Measurements from ENCODE around the gene GIPC2. TPM values are rescaled to one million over a fixed set of nuclear protein-coding genes. Genes with fewer than 3 reads are reported as not detected.
A peak's percentile ranks its signal among the peaks of the same experiment; 100 is the strongest.
"Not testable (repeated sequence)": the region's sequence is repeated elsewhere in the genome, so short reads cannot be mapped to it uniquely, and the experiment has no call there.

The GIPC2 gene
- total RNA-seq, 8 experiments from 2014 or later: 0.09 to 0.78 (median 0.43) TPM; not detected in 1

DNA sequence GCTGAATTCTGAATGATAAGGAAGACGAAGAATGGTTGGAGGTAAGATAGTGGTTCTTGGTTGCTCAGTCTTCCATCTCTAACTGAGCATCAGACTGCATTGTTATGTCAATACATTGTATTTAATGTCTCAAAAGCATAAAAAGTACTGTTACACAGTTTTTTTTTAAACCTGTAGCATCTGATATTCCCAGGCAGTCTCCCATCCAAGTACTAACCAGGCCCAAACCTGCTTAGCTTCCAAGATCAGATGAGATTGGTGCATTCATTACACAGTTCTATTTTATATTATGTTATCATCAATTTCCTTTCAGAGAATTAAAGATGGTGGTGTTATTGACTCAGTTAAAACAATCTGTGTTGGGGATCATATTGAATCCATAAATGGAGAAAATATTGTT lies 48.9 kb downstream of the GIPC2 start:
- in situ Hi-C loops (cut with MboI; ENCODE audit: low pct_unique_long_range_greater_than_20kb in 2 of 9, low sequenced_read_pairs in 9 of 9, unreplicated experiment in 9 of 9): no loop called here
- no peak for ATAC-seq (replicated peaks in 6 of 8)
- H3K4me1 ChIP-seq (replicated peaks in 1 of 2): no peaks in the 10 kb centered on the region
- WGBS, 10 experiments: 20 to 100% (median 71%) methylated on average over 1 of the region's 1 CpG; no CpG with 5 or more reads in 3 of the 10 experiments
- H3K27ac ChIP-seq: no peak overlapping the region
- no peak overlapping the region for H3K4me3 ChIP-seq

GRCh38 chr1:78095593-78095992 lies 49.8 kb downstream of the GIPC2 start:
- WGBS, 10 experiments: 0 to 100% (median 68%) methylated on average over 1 to 2 of the region's 2 CpGs; no CpG with 5 or more reads in 2 of the 10 experiments
- in situ Hi-C loops (cut with MboI; ENCODE audit: low pct_unique_long_range_greater_than_20kb in 2 of 9, low sequenced_read_pairs in 9 of 9, unreplicated experiment in 9 of 9): no loop called here
- peak in 3 of 8 experiments; percentile 21 to 62 (median 52) for ATAC-seq (replicated peaks in 6 of 8)
- no peak overlapping the region for H3K27ac ChIP-seq
- no peak overlapping the region for H3K4me3 ChIP-seq
- H3K4me1 ChIP-seq (replicated peaks in 1 of 2): no peaks in the 10 kb centered on the region

- in situ Hi-C loops (cut with MboI; ENCODE audit: low pct_unique_long_range_greater_than_20kb in 2 of 9, low sequenced_read_pairs in 9 of 9, unreplicated experiment in 9 of 9): no loop called here
- Histone ChIP-seq H3K4me1 (replicated peaks in 1 of 2) (no peaks in the 10 kb centered on the region), H3K4me3 (no peak overlapping the region), H3K27ac (no peak overlapping the region)
- ATAC-seq (replicated peaks in 6 of 8): peak in 3 of 8 experiments; percentile 14 to 34 (median 22)
Observed at GRCh38 chr1:78096017-78096416, 50.3 kb downstream of the GIPC2 start.

DNA sequence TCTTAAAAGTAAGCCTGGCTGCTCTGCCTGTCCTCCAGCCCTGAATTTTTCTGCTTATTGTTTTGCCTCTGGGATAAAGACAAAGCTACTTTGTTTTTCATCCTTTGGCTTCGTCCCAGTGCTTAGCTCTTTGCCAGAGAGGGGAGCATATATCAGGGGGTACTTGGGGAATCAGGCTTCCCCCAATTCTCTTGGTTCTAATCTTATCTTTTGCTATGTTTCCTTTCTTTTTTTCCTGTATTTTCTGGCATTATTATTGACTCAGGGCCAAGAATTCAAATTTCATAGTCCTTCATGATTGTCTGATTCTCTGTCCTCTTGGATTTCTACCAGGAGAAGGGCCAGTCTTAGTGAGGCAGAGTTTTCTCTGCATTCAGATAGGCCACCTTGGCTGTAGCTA lies 51.2 kb downstream of the GIPC2 start:
- no peak overlapping the region for H3K4me3 ChIP-seq
- ATAC-seq (replicated peaks in 6 of 8): no peak
- in situ Hi-C loops (cut with MboI; ENCODE audit: low pct_unique_long_range_greater_than_20kb in 2 of 9, low sequenced_read_pairs in 9 of 9, unreplicated experiment in 9 of 9): no loop called here
- no peak overlapping the region for H3K27ac ChIP-seq
- no peaks in the 10 kb centered on the region for H3K4me1 ChIP-seq (replicated peaks in 1 of 2)
- 15 to 88% (median 65%) methylated on average over 1 of the region's 1 CpG; no CpG with 5 or more reads in 1 of the 10 experiments for WGBS, 10 experiments

GRCh38 chr1:78101051-78101450 lies 55.3 kb downstream of the GIPC2 start:
- Histone ChIP-seq H3K4me3 (no peak overlapping the region), H3K4me1 (replicated peaks in 1 of 2) (no peaks in the 10 kb centered on the region), H3K27ac (no peak overlapping the region)
- in situ Hi-C loops (cut with MboI; ENCODE audit: low pct_unique_long_range_greater_than_20kb in 2 of 9, low sequenced_read_pairs in 9 of 9, unreplicated experiment in 9 of 9): loop anchor here in 3 of 9 experiments (25.0 kb wide), 3 partner anchors 89 to 939 kb away; partner anchors contain the start of genes DNAJB4 (in 1 of the 3) and FUBP1 (in 1 of the 3)
- no peak for ATAC-seq (replicated peaks in 6 of 8)
- 38 to 92% (median 70%) methylated on average over 1 to 2 of the region's 2 CpGs; no CpG with 5 or more reads in 1 of the 10 experiments for WGBS, 10 experiments

DNA sequence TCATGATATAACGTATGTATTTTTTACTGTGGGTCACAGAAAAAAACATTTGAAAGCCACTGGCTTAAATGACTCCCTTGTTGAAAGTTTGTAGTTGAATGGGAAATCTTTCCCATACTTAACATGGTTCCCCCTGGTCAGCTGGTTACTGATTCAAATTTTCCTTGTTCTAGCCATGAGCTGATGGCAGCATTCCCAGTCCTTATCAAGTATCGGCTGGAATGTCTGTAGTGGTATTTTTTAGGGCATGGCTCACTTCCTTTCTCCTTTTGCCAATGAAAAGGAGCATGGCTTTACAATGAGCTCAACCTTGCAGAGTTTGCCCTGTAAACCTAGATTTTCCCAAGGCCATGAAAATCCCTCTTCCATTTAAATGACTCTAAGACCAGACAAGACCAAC lies 55.7 kb downstream of the GIPC2 start:
- 33 to 100% (median 75%) methylated on average over 1 to 2 of the region's 2 CpGs for WGBS, 10 experiments
- Histone ChIP-seq H3K4me1 (replicated peaks in 1 of 2) (no peaks in the 10 kb centered on the region), H3K27ac (no peak overlapping the region), H3K4me3 (no peak overlapping the region)
- no peak for ATAC-seq (replicated peaks in 6 of 8)
- in situ Hi-C loops (cut with MboI; ENCODE audit: low pct_unique_long_range_greater_than_20kb in 2 of 9, low sequenced_read_pairs in 9 of 9, unreplicated experiment in 9 of 9): loop anchor here in 3 of 9 experiments (25.0 kb wide), 3 partner anchors 89 to 939 kb away; partner anchors contain the start of genes DNAJB4 (in 1 of the 3) and FUBP1 (in 1 of the 3)

GRCh38 chr1:78102082-78102481 lies 56.3 kb downstream of the GIPC2 start:
- Histone ChIP-seq H3K27ac (no peak overlapping the region), H3K4me1 (replicated peaks in 1 of 2) (no peaks in the 10 kb centered on the region), H3K4me3 (no peak overlapping the region)
- no peak for ATAC-seq (replicated peaks in 6 of 8)
- in situ Hi-C loops (cut with MboI; ENCODE audit: low pct_unique_long_range_greater_than_20kb in 2 of 9, low sequenced_read_pairs in 9 of 9, unreplicated experiment in 9 of 9): loop anchor here in 3 of 9 experiments (25.0 kb wide), 3 partner anchors 90 to 940 kb away; partner anchors contain the start of genes DNAJB4 (in 1 of the 3) and FUBP1 (in 1 of the 3)
- WGBS, 10 experiments: 4 to 100% (median 73%) methylated on average over 1 to 3 of the region's 3 CpGs

DNA sequence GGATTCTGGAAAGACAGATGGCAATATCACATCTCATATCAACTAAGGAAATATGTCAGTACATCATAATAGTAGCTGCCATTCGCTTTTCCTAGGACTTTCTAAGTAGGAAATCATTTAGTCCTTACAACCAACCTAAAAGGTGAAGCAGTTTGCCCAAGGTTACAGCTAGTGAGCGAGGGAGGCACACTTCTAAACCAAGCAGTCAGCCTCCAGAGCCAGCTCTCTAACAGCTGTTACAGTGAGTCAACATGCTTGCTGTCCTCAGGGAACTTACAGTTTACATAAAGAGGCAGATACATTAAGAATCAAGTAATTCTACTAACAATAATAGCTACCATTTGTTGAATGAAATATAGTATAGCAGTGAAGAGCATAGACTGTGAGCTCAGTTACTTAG lies 57.1 kb downstream of the GIPC2 start:
- no peak for ATAC-seq (replicated peaks in 6 of 8)
- in situ Hi-C loops (cut with MboI; ENCODE audit: low pct_unique_long_range_greater_than_20kb in 2 of 9, low sequenced_read_pairs in 9 of 9, unreplicated experiment in 9 of 9): loop anchor here in 3 of 9 experiments (25.0 kb wide), 3 partner anchors 91 to 941 kb away; partner anchors contain the start of genes DNAJB4 (in 1 of the 3) and FUBP1 (in 1 of the 3)
- Histone ChIP-seq H3K27ac (no peak overlapping the region), H3K4me1 (replicated peaks in 1 of 2) (no peaks in the 10 kb centered on the region), H3K4me3 (no peak overlapping the region)
- 40 to 100% (median 62%) methylated on average over 1 to 2 of the region's 2 CpGs; no CpG with 5 or more reads in 1 of the 10 experiments for WGBS, 10 experiments

GRCh38 chr1:78104322-78104721 lies 58.6 kb downstream of the GIPC2 start:
- no peak for ATAC-seq (replicated peaks in 6 of 8)
- in situ Hi-C loops (cut with MboI; ENCODE audit: low pct_unique_long_range_greater_than_20kb in 2 of 9, low sequenced_read_pairs in 9 of 9, unreplicated experiment in 9 of 9): loop anchor here in 3 of 9 experiments (25.0 kb wide), 3 partner anchors 92 to 942 kb away; partner anchors contain the start of genes DNAJB4 (in 1 of the 3) and FUBP1 (in 1 of the 3)

DNA sequence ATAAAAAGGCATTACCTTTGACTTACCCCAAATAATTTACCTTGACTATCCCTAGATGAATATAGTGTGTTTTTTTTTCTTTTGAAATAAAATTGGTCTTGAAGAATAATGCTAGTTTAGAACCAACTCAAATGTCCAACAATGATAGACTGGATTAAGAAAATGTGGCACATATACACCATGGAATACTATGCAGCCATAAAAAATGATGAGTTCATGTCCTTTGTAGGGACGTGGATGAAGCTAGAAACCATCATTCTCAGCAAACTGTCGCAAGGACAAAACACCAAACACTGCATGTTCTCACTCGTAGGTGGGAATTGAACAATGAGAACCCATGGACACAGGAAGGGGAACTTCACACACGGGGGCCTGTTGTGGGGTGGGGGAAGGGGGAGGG lies 63.9 kb downstream of the GIPC2 start:
- not testable (repeated sequence) for H3K4me3 ChIP-seq; H3K27ac ChIP-seq; ATAC-seq (replicated peaks in 6 of 8); H3K4me1 ChIP-seq (replicated peaks in 1 of 2)
- in situ Hi-C loops (cut with MboI; ENCODE audit: low pct_unique_long_range_greater_than_20kb in 2 of 9, low sequenced_read_pairs in 9 of 9, unreplicated experiment in 9 of 9): loop anchor here in 3 of 9 experiments (25.0 kb wide), 3 partner anchors 97 to 947 kb away; partner anchors contain the start of genes DNAJB4 (in 1 of the 3) and FUBP1 (in 1 of the 3)
- no CpG with 5 or more reads among the region's 4 CpGs for WGBS, 10 experiments

More at GRCh38 chr1:78104322-78104721, 58.6 kb downstream of the GIPC2 start:
- no peaks in the 10 kb centered on the region for H3K4me1 ChIP-seq (replicated peaks in 1 of 2)
- H3K27ac ChIP-seq: no peak overlapping the region
- H3K4me3 ChIP-seq: no peak overlapping the region

- Histone ChIP-seq H3K27ac (no peak overlapping the region), H3K4me1 (replicated peaks in 1 of 2) (no peaks in the 10 kb centered on the region), H3K4me3 (no peak overlapping the region)
- 88 to 100% (median 98%) methylated on average over 1 to 6 of the region's 6 CpGs; no CpG with 5 or more reads in 3 of the 10 experiments for WGBS, 10 experiments
- ATAC-seq (replicated peaks in 6 of 8): no peak
- in situ Hi-C loops (cut with MboI; ENCODE audit: low pct_unique_long_range_greater_than_20kb in 2 of 9, low sequenced_read_pairs in 9 of 9, unreplicated experiment in 9 of 9): loop anchor here in 3 of 9 experiments (25.0 kb wide), 3 partner anchors 101 to 951 kb away; partner anchors contain the start of genes DNAJB4 (in 1 of the 3) and FUBP1 (in 1 of the 3)
Observed at GRCh38 chr1:78113156-78113916, 67.6 kb downstream of the GIPC2 start.

DNA sequence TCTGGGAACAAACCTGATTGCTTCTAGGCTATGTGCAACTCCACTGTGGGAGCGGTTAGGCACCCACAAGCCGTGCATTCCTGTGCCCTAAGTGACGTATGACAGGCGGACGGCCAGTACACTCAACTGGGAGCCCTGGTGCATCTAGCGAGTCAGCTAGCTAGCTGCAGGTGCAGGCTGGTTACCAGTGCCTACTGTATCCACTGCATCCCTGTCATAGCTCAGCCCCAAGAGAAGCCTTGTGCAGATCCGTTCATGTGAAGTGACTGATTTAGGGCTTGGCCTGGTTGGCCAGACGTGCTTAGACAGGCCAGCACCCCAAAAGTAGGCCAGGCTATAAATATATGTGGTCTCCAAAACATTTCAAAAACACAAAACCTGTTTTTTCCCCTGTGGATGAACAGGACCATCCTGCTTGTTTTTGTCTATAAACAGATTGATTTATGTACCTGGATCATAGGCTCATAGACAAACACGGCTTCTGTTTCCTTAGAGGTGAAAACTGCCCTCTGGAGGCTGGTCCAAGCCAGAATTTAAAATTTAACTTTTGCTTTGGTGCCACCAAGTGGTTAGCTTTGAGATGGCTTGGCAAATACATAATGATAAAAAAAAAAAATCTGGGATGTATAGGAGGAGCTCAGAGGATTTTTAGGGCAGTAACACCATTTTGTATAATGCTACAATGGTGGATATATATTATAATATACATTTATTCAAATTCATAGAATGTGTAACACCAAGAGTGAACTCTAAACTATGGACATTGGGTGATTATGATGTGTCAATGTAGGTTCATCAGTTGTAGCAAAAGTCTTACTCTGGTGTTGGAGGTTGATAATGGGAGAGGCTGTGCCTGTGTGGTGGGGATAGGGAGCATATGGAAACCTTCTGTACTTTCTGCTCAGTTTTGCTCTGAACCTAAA lies 68.5 kb downstream of the GIPC2 start:
- in situ Hi-C loops (cut with MboI; ENCODE audit: low pct_unique_long_range_greater_than_20kb in 2 of 9, low sequenced_read_pairs in 9 of 9, unreplicated experiment in 9 of 9): loop anchor here in 3 of 9 experiments (25.0 kb wide), 3 partner anchors 102 to 952 kb away; partner anchors contain the start of genes DNAJB4 (in 1 of the 3) and FUBP1 (in 1 of the 3)
- peak; percentile 80 to 98 (median 92) for ATAC-seq (replicated peaks in 6 of 8)
- Histone ChIP-seq H3K4me3 (no peak overlapping the region), H3K4me1 (replicated peaks in 1 of 2) (no peaks in the 10 kb centered on the region), H3K27ac (no peak overlapping the region)
- WGBS, 10 experiments: 0 to 85% (median 60%) methylated on average over 1 to 7 of the region's 9 CpGs; no CpG with 5 or more reads in 1 of the 10 experiments
